ENCODE data around the gene C7.

Gene C7

GRCh38 chr5:40916226-40916625, 6.9 kb downstream of the C7 start:
- DNase-seq (ENCODE audit: low spot score), result no peak

GRCh38 chr5:40928886-40929448, 19.7 kb downstream of the C7 start:
- no peak for DNase-seq (ENCODE audit: low spot score)

DNA sequence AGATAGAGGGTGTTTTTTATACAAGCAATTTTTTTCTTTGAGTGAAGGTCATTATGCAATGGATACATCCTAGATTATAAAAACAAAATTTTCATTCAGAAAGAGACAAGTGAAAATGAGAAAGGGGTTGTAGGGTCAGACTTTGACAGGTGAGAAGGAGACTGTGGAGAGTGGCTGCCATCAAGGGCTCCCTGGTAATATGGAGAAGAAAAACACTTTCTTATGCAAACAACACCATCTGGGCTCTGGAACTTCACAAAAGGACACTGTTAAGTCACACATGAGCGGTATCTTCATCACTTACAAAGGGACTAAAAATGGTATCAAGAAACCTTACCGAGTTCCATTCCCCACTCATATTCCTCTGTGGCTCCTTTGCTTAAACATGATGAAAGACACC, 23.5 kb downstream of the C7 start:
- no peak for DNase-seq (ENCODE audit: low spot score)

DNA sequence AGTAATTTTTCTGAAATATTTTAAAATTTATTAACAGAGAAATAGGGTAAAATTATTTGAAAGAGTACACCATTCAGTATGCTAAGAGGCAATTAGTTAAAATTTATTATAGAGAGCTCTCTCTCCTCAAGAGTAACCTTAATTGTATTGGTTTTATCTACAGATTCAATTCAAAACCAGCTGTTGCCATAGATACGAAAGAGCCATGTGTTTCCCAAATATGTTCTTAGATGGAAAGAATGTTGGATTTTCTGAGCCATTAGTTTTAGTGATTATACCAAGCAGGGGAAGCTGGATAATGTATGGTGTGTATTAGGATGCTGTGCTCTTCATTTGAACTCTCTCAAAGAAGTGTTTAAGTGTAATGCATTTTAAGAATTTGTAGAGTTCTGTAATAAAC, 27.8 kb downstream of the C7 start:
- no peak for DNase-seq (ENCODE audit: low spot score)

GRCh38 chr5:40939753-40940152, 30.5 kb downstream of the C7 start:
- DNase-seq (ENCODE audit: low spot score), result no peak

DNA sequence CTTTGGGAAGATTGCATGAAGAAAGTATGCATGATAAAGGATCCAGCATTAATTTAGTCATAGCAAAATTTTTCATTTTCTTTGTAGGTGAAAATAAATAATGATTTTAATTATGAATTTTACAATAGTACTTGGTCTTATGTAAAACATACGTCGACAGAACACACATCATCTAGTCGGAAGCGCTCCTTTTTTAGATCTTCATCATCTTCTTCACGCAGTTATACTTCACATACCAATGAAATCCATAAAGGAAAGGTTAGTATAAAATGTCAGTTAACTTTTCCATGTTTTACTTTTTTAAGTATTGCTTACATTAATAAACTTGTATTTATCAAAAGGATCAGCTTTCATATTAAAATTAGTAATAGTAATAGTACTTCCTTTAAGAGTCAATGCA, 35.8 kb downstream of the C7 start:
- no peak for DNase-seq (ENCODE audit: low spot score)

DNA sequence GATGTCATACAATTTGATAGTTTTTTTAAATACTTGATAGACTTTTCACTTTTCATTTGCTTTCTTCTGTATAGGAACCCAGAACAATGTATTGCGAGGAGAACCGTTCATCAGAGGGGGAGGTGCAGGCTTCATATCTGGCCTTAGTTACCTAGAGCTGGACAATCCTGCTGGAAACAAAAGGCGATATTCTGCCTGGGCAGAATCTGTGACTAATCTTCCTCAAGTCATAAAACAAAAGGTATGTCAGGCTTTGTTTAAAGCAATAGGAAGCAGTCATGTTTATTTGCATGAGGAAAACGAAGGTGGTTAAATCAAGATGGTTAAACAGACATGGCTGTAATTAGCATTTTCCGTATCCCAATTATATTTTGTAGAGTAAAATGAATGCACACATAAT, 46.0 kb downstream of the C7 start:
- DNase-seq (ENCODE audit: low spot score), result no peak

DNA sequence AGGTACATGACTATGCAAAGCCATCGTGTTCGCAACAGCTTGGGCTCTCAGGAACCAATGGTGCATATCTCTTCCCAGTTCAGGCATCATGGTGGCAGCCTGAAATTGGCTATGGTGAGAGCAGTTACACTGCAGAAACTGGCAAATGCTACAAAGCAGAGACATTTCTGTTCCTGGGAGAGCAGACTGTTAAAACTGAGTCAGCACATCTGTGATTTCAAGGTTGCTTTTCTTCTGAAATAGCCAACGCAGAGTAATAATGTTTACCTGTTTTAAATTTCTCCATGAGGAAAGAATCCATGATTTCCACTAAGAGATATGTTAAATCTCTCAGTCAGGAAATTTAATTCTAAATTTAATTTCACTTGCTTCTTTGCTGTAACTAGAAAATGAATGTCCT, 47.8 kb downstream of the C7 start:
- DNase-seq (ENCODE audit: low spot score), result no peak

- DNase-seq (ENCODE audit: low spot score), result no peak
These were observed 49.5 kb downstream of the C7 start for GRCh38 chr5:40958811-40959210.

DNA sequence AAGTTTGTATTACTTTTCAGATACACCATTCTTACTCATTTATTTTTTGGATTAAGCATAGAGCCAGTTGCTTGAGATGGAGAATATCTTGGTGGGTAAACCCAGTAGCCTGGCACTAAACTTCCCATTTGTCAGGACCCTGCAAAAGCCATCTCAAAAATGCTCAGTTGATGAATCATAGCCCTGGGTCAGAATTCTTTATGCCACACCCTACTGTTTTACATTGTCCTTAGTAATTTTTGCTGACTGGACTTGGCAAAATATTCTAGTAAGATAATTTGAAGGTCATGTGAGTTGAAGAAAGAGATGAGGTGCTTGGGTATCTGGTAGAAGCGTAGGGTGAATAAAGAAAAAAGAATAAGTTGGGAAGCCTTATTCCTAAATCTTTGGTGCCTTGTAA, 50.7 kb downstream of the C7 start:
- DNase-seq (ENCODE audit: low spot score), result no peak

DNA sequence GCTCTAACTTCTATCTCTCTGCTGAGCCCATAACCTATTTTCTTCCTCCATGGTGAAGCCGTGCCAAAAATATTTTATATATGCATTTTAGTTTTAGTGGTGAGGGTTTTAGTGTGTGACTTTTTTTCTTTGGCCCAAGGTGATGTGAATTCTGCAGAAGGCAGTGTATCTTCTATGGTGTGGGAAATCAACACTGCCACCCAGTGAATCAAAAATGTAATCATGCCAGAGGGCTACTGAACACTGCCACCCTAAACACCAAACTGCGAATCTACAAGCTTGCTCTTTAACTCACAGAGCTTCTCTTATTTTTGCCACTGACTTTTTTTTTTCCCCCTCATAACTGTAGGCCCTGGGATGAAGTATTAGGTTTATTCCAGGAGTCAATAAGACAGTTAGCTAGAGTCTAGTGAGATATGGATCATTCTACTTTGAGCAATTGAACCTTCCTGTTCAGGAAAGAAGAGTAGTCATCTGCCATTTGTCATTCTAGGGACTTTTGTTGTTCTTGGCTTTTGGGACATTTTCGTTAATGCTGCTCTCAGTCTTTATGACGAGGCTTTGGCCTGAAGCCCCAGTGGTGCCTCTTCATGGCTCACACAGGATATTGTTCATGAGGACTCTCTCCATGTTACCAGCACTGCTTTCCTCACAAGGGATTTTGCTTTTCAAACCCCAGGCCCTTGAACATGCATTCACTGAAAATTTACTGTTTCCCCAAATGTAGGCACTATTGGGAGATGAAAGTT, 53.1 kb downstream of the C7 start:
- no peak for DNase-seq (ENCODE audit: low spot score)

DNA sequence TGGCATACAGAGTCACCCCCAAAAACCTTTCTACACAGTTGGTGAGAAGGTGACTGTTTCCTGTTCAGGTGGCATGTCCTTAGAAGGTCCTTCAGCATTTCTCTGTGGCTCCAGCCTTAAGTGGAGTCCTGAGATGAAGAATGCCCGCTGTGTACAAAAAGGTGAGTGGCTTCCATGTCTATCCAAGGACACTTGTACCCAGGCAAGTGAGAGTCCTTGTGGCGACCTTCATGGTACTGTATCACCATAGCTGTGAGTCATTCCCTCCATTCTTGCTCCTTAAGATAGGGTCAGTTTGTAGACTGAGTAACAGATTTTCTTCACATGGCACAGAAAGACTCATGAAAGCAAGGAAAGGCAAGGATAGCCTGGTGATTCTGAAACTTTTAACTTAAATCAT, 63.1 kb downstream of the C7 start:
- no peak for DNase-seq (ENCODE audit: low spot score)

DNA sequence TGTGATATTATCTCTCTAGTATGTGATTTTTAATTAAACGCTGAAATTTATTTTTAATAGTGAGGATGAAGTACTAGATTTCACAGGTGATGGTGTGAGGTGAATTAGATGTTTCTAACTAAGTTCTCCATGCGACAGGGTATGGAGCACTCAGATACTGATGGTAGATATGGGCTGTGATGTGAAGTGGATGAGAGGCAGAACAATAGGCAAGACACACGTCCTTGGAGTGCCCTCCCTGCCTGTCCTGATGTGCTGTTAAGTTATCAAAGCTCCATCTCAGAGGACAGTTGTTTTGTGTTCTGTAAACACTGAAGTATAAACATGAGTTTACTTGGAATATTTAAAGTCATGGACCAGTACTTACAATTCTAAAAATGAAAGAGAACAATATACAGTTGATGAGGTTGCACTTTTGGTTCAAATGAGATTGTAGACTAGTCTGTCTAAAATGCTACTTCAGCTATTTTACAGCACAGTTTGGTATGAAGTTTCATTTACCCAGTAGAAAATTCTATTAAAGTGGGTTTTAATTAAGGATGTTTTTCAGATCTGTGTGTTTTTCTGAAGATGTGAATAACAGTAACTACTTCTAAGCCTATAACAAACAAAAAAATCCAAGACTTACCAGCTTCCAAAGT, 64.2 kb downstream of the C7 start:
- DNase-seq (ENCODE audit: low spot score), result no peak

- no peak for DNase-seq (ENCODE audit: low spot score)
These were observed 66.7 kb downstream of the C7 start for GRCh38 chr5:40976041-40976440.

DNA sequence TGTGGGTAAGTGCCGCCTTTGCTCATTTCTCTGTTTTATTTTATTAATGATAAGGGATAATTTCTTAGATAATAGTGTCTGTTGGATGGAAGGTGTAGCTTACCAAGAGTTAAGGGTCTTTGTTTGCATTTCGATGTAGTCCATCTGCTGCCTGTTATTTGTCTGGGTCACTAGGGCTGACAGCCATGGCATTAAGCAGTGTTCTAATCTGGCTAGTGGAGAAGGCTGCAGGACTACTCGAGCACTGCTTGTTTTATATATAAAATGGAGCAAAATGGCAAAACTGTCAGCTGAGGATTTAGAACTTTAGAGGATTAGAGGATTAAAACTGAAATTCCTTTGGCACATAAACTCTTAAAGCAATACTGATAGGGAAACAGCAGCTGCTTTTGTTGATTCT, 67.5 kb downstream of the C7 start:
- no peak for DNase-seq (ENCODE audit: low spot score)

DNA sequence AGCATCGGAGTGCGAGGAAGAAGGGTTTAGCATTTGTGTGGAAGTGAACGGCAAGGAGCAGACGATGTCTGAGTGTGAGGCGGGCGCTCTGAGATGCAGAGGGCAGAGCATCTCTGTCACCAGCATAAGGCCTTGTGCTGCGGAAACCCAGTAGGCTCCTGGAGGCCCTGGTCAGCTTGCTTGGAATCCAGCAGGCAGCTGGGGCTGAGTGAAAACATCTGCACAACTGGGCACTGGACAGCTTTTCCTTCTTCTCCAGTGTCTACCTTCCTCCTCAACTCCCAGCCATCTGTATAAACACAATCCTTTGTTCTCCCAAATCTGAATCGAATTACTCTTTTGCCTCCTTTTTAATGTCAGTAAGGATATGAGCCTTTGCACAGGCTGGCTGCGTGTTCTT, 72.1 kb downstream of the C7 start:
- no peak for DNase-seq (ENCODE audit: low spot score)

- no peak for DNase-seq (ENCODE audit: low spot score)
These were observed 74.5 kb downstream of the C7 start for GRCh38 chr5:40983781-40984180.

GRCh38 chr5:40984884-40985283, 75.6 kb downstream of the C7 start:
- DNase-seq (ENCODE audit: low spot score), result no peak

DNA sequence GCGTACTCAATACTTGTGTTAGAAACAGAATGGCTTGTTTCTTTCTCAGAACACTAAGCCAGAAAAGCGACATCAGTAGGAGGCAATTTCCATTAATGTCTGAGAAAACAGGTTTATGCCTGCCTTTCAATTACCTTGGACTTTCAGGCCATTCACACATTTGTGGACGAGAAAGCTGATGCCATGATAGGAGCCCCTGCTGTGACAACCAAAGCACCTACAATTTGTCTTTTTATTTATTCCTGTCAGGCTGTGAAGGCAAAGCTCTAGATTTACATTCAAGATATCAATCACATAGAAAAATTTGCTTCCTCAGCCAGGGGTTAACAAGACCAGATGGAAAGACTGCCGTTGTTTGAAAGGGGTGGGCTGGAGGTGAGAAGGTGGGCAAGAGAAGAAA, 76.2 kb downstream of the C7 start:
- DNase-seq (ENCODE audit: low spot score), result no peak

DNA sequence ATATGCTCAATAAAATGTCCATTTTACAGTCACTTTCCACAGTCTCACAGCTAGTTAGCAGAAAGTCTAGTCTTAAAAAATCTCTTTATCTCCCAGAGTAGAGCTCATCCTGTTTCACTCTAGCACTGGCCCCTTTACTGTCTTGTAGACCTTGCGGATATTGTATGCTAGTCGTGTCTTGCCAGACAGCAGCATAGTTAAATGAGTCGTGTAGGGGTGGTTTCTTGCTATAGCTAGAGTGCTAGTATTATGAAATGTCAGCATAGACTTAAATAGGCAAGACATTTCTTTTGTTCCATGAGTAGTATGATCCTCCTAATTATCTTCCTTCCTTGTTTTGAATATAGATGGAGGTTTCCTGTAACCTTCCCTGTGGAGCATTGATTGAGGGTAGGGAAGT, 77.4 kb downstream of the C7 start:
- DNase-seq (ENCODE audit: low spot score), result no peak

GRCh38 chr5:40987349-40987748, 78.1 kb downstream of the C7 start:
- DNase-seq (ENCODE audit: low spot score), result no peak

DNA sequence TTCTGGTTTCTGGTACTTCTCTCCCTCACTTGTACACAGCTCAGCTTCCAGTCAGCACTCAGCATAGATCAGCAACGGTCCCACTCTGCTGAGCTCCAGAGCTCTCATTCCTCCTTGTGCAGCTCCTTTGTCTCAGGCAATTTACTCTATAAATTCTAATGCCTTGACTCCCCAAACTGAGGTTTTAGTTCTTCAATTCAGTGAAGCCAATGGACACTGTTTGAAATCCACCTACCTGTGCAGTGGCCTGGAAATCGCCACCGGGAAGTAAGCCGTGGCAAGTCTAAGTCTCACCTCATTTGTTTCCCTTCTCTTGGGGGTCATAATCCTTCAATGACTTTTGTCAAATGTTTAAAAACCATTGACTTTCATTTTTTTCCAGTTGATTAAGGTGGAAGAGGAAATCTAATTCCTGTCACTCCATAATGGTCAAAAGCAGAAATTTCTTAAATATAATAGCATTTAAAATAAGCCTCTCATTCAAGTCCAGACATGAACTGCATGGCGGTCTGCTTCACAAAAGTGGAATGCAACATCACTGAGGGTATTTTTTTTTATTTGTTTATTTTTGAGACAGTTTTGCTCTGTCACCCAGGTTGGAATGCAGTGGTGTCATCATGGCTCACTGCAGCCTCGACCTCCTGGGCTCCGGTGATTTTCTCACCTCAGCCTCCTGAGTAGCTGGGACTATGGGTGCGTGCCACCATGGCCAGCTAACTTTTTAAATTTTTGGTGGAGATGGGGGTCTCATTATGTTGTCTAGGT, 79.6 kb downstream of the C7 start:
- DNase-seq (ENCODE audit: low spot score), result no peak
